Esophagus muscularis mucosa (tissue), 3 donors: ENCODE measurements around the gene CXXC5.

Experiments used
- CTCF ChIP-seq, 3 experiments: fragments of 200-600 bp in 2 of 3; fragments of 450-650 bp in 1 of 3; sonication (generic) in 2 of 3; IDR thresholded peaks; one replicate each; pipeline ENCODE4 v1.5.1; 2017 to 2019; ENCODE audit warnings: antibody characterized with exemption in 3 of 3, mild to moderate bottlenecking in 2 of 3, moderate library complexity in 1 of 3
- POLR2A ChIP-seq: fragments of 450-650 bp; IDR thresholded peaks from one replicate; pipeline ENCODE4 v1.6.1; 2017; ENCODE audit warnings: antibody characterized with exemption, moderate library complexity, mild to moderate bottlenecking, low read depth
- POLR2AphosphoS5 ChIP-seq, 2 donors: sonication (generic); formaldehyde crosslinking; IDR thresholded peaks; one replicate each; pipeline ENCODE4 v1.6.1; 2017; ENCODE audit warnings: antibody characterized with exemption in 2 of 2

GRCh38 chr5:139676951-139677735 is 29.0 kb downstream of the CXXC5 start:
- TF ChIP-seq POLR2AphosphoS5 (IDR thresholded peaks at IDR 0.05) (no peak), CTCF (IDR thresholded peaks at IDR 0.05) (no peak), POLR2A (no peak)
